Left kidney (tissue), 1 donor: Measurements from ENCODE around the gene QRICH1. TPM values are rescaled to one million over a fixed set of nuclear protein-coding genes. Genes with fewer than 3 reads are reported as not detected.

Source experiments
- polyA plus RNA-seq: library from polyadenylated mRNA; unstranded; fragments of 120-200 nt; gene quantifications from one replicate; pipeline ENCODE4 v1.2.1, GENCODE V29; 2013; ENCODE audit not compliant: insufficient read length

Gene QRICH1
- polyA plus RNA-seq, 1 donor, result 97.6 TPM

Other genes with a start within 250 kb of the QRICH1 start
- 47.8 TPM for gene PRKAR2A, start 246.2 kb downstream of the QRICH1 start, polyA plus RNA-seq
- gene SLC25A20, start 195.2 kb downstream of the QRICH1 start, polyA plus RNA-seq, result 20.9 TPM
- 112 TPM for gene ARIH2, start 175.2 kb downstream of the QRICH1 start, polyA plus RNA-seq
- gene P4HTM, start 103.8 kb downstream of the QRICH1 start, polyA plus RNA-seq, result 42.0 TPM
- 214 TPM for gene WDR6, start 86.7 kb downstream of the QRICH1 start, polyA plus RNA-seq
- gene DALRD3, start 75.5 kb downstream of the QRICH1 start, polyA plus RNA-seq, result 78.5 TPM
- 50.2 TPM for gene NDUFAF3, start 72.0 kb downstream of the QRICH1 start, polyA plus RNA-seq
- gene IMPDH2, start 64.7 kb downstream of the QRICH1 start, polyA plus RNA-seq, result 217 TPM
- 315 TPM for gene QARS1, start 10.7 kb upstream of the QRICH1 start, polyA plus RNA-seq
- gene USP19, start 26.8 kb upstream of the QRICH1 start, polyA plus RNA-seq, result 56.3 TPM
- 435 TPM for gene LAMB2, start 39.0 kb upstream of the QRICH1 start, polyA plus RNA-seq
- gene CCDC71, start 72.3 kb upstream of the QRICH1 start, polyA plus RNA-seq, result 21.0 TPM
- 41.1 TPM for gene KLHDC8B, start 77.5 kb upstream of the QRICH1 start, polyA plus RNA-seq
- 13.1 TPM for gene C3orf62, start 183.2 kb upstream of the QRICH1 start, polyA plus RNA-seq
- 81.0 TPM for gene USP4, start 246.0 kb upstream of the QRICH1 start, polyA plus RNA-seq